GM21717 (cell line): ENCODE results near the gene TMEM144.

Source experiments
- ATAC-seq: cut with Tn5 transposase; IDR thresholded peaks from one replicate; pipeline ENCODE4 v1.9.1; 2021; ENCODE audit warnings: mild to moderate bottlenecking, moderate library complexity; ENCODE audit not compliant: unreplicated experiment

The TMEM144 gene

GRCh38 chr4:158295053-158295452 lies 84.8 kb downstream of the TMEM144 start:
- ATAC-seq, result no peak

- ATAC-seq, result no peak
Observed at GRCh38 chr4:158297866-158298265, 87.6 kb downstream of the TMEM144 start.

- ATAC-seq, result no peak
Observed at GRCh38 chr4:158299459-158300007, 89.2 kb downstream of the TMEM144 start.

- ATAC-seq, result no peak
Observed at GRCh38 chr4:158300012-158300411, 89.7 kb downstream of the TMEM144 start.

GRCh38 chr4:158302076-158302866 lies 92.0 kb downstream of the TMEM144 start:
- no peak for ATAC-seq

- ATAC-seq, result no peak
Observed at GRCh38 chr4:158304694-158305093, 94.4 kb downstream of the TMEM144 start.
